BE2C (cell line): ENCODE results near the gene CNIH4.
A peak's percentile ranks its signal among the peaks of the same experiment; 100 is the strongest.

Source experiments
- DNase-seq: peaks from one replicate; pipeline ENCODE4 v3.0.0-alpha.2; 2020
- H3K27me3 ChIP-seq: fragments of 250-450 bp; sonication (Bioruptor Pico); 2 replicates; pipeline ENCODE4 v1.5.1; 2020; ENCODE audit warnings: mild to moderate bottlenecking
- H3K36me3 ChIP-seq: fragments of 250-450 bp; sonication (Bioruptor Pico); 2 replicates; pipeline ENCODE4 v1.5.1; 2020; ENCODE audit warnings: mild to moderate bottlenecking
- H3K4me1 ChIP-seq: fragments of 250-450 bp; sonication (Bioruptor Pico); 2 replicates; pipeline ENCODE4 v1.5.1; 2020
- H3K4me3 ChIP-seq: 2 replicates; pipeline ENCODE4 v1.5.1; 2011; ENCODE audit warnings: low read depth, low read length
- H3K9me3 ChIP-seq: fragments of 250-450 bp; sonication (Bioruptor Pico); 2 replicates; pipeline ENCODE4 v1.5.1; 2020
- TF ChIP-seq, protein P1 (sequence below): IDR thresholded peaks from 2 replicates; pipeline ENCODE4 v1.5.1; 2012; ENCODE audit warnings: mild to moderate bottlenecking, low read depth, low read length

Gene CNIH4

GRCh38 chr1:224325959-224326358 is 30.7 kb upstream of the CNIH4 start:
- Histone ChIP-seq H3K4me3 (no peak overlapping the region), H3K36me3 (peaks cover 12% of the 10 kb centered on the region), H3K9me3 (no peaks in the 10 kb centered on the region), H3K27me3 (no peaks in the 10 kb centered on the region), H3K4me1 (no peaks in the 10 kb centered on the region)
- TF ChIP-seq, protein P1, sequence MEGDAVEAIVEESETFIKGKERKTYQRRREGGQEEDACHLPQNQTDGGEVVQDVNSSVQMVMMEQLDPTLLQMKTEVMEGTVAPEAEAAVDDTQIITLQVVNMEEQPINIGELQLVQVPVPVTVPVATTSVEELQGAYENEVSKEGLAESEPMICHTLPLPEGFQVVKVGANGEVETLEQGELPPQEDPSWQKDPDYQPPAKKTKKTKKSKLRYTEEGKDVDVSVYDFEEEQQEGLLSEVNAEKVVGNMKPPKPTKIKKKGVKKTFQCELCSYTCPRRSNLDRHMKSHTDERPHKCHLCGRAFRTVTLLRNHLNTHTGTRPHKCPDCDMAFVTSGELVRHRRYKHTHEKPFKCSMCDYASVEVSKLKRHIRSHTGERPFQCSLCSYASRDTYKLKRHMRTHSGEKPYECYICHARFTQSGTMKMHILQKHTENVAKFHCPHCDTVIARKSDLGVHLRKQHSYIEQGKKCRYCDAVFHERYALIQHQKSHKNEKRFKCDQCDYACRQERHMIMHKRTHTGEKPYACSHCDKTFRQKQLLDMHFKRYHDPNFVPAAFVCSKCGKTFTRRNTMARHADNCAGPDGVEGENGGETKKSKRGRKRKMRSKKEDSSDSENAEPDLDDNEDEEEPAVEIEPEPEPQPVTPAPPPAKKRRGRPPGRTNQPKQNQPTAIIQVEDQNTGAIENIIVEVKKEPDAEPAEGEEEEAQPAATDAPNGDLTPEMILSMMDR: no peak
- no peak for DNase-seq

- Histone ChIP-seq H3K27me3 (no peaks in the 10 kb centered on the region), H3K4me3 (peak overlapping the region; percentile 98), H3K9me3 (no peaks in the 10 kb centered on the region), H3K36me3 (peaks cover 12% of the 10 kb centered on the region), H3K4me1 (no peaks in the 10 kb centered on the region)
- DNase-seq: no peak
- TF ChIP-seq, protein P1: no peak
Observed at GRCh38 chr1:224328644-224329043, 28.0 kb upstream of the CNIH4 start.

GRCh38 chr1:224329484-224329841 is 27.2 kb upstream of the CNIH4 start:
- Histone ChIP-seq H3K36me3 (peaks cover 12% of the 10 kb centered on the region), H3K4me1 (no peaks in the 10 kb centered on the region), H3K9me3 (no peaks in the 10 kb centered on the region), H3K4me3 (peak overlapping the region; percentile 98), H3K27me3 (no peaks in the 10 kb centered on the region)
- TF ChIP-seq, protein P1: no peak
- no peak for DNase-seq

DNA sequence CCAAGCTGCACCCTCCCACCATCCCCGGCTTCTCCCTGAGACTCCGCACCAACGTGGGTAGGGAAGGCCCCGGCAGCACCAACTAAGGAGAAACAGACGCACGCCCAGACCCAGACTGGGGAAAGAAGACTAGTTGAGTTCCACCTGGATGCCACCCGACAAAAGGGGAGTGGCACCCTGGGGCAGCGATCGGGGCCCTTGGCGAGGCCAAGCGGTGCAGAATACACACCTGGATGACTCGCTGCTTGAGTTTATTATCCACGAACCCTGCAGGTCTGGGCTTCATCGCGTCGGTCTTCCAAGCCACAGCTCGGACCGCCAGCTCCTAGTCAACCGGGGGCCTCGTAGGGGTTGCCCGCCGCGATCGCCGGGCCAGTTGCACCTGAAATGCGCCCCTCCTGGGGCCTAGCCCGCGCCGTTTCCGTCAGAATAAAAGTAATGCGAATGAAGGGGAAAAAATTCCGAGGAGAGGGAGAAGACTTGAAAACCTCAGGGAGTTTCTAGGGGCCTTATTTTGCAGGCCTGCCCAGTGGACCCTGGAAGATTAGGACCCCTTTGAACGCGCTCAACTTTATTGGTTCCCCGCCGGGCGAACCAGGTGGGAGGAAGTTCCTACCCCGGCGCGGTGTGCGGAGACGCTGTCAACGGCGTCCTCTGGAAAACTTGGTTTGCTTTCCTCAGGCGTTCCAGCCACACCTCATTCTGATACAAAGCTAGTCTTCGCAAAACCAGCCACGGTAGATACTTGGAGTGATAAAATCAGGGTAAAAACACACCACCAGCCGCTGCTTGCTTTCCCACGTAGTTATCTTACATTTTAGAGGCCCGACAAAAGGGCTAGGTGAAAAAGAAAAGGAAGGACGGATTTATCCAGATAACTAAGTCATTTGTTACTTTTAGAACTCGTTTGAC is 26.6 kb upstream of the CNIH4 start, which contains the start of gene NVL:
NVL (minus strand) TSS at position 331 of the 912 bp plus-strand sequence; CDS start at position 286, 45 bp downstream.
- TF ChIP-seq, protein P1: no peak
- H3K4me3 ChIP-seq: peak within 1 kb of the TSS; percentile 98
- H3K4me1 ChIP-seq: no peaks in the 10 kb centered on the region
- peak; percentile 89 for DNase-seq
- H3K36me3 ChIP-seq: peaks cover 9% of the 10 kb centered on the region; the same call in 1 of the 2 replicates
- H3K9me3 ChIP-seq: no peaks in the 10 kb centered on the region
- H3K27me3 ChIP-seq: no peaks in the 10 kb centered on the region

GRCh38 chr1:224331326-224331725 is 25.4 kb upstream of the CNIH4 start:
- TF ChIP-seq, protein P1: no peak
- Histone ChIP-seq H3K36me3 (0 out of 2 replicates have a peak, but pooled peaks cover 2% of the 10 kb centered on the region), H3K4me3 (no peak overlapping the region), H3K9me3 (no peaks in the 10 kb centered on the region), H3K27me3 (no peaks in the 10 kb centered on the region), H3K4me1 (no peaks in the 10 kb centered on the region)
- no peak for DNase-seq

GRCh38 chr1:224331824-224332223 is 24.9 kb upstream of the CNIH4 start:
- Histone ChIP-seq H3K27me3 (no peaks in the 10 kb centered on the region), H3K4me1 (no peaks in the 10 kb centered on the region), H3K36me3 (0 out of 2 replicates have a peak, but pooled peaks cover 2% of the 10 kb centered on the region), H3K9me3 (no peaks in the 10 kb centered on the region), H3K4me3 (no peak overlapping the region)
- TF ChIP-seq, protein P1: no peak
- no peak for DNase-seq
